Measurements from ENCODE around the gene INTS14. TPM values are rescaled to one million over a fixed set of nuclear protein-coding genes. Genes with fewer than 3 reads are reported as not detected.

INTS14 gene
- total RNA-seq, 6 experiments from 2014 or later: 15.3 to 19.8 (median 17.4) TPM

GRCh38 chr15:65641768-65642475, 31.0 kb upstream of the INTS14 start:
- DNase-seq (no peak), ATAC-seq (peak in 1 of 4 donors; percentile 8)
- intact Hi-C loops (cut with DNase I): loop anchor here in 1 of 2 donors (10.0 kb wide), 1 partner anchor 213 kb away; no protein-coding TSS in a partner anchor

GRCh38 chr15:65639509-65639908, 28.6 kb upstream of the INTS14 start:
- no peaks in the 10 kb centered on the region for H3K4me1 ChIP-seq
- TF ChIP-seq POLR2A (IDR thresholded peaks at IDR 0.05): no peak
- no peak for TF ChIP-seq CTCF (IDR thresholded peaks at IDR 0.05)
- no peak overlapping the region for H3K4me3 ChIP-seq
- no peak for ATAC-seq
- WGBS (ENCODE audit: insufficient coverage, low coverage, low lambda C conversion rate, missing lambda C conversion rate): 51% methylated on average over 4 of the region's 6 CpGs
- intact Hi-C loops (cut with DNase I): no loop called here
- H3K36me3 ChIP-seq: no peaks in the 10 kb centered on the region
- H3K9me3 ChIP-seq: no peaks in the 10 kb centered on the region
- DNase-seq: no peak
- H3K27ac ChIP-seq: no peak overlapping the region
- no peaks in the 10 kb centered on the region for H3K27me3 ChIP-seq

More at GRCh38 chr15:65641768-65642475, 31.0 kb upstream of the INTS14 start:
- TF ChIP-seq CTCF (IDR thresholded peaks at IDR 0.05) (no peak), POLR2A (IDR thresholded peaks at IDR 0.05) (no peak)
- H3K4me1 ChIP-seq: no peaks in the 10 kb centered on the region
- no peaks in the 10 kb centered on the region for H3K36me3 ChIP-seq
- H3K9me3 ChIP-seq: no peaks in the 10 kb centered on the region
- no peaks in the 10 kb centered on the region for H3K27me3 ChIP-seq
- no peak overlapping the region for H3K27ac ChIP-seq
- WGBS (ENCODE audit: insufficient coverage, low coverage, low lambda C conversion rate, missing lambda C conversion rate): 53% methylated on average over 3 of the region's 6 CpGs
- H3K4me3 ChIP-seq: no peak overlapping the region

GRCh38 chr15:65638681-65639089, 27.8 kb upstream of the INTS14 start:
- intact Hi-C loops (cut with DNase I): no loop called here
- H3K9me3 ChIP-seq: no peaks in the 10 kb centered on the region
- H3K4me3 ChIP-seq: no peak overlapping the region
- H3K36me3 ChIP-seq: no peaks in the 10 kb centered on the region
- no peaks in the 10 kb centered on the region for H3K4me1 ChIP-seq
- no peak for DNase-seq
- TF ChIP-seq CTCF (IDR thresholded peaks at IDR 0.05): peak; percentile 76 to 86 (median 79)
- TF ChIP-seq POLR2A (IDR thresholded peaks at IDR 0.05): no peak
- 2% methylated on average over 3 of the region's 3 CpGs for WGBS (ENCODE audit: insufficient coverage, low coverage, low lambda C conversion rate, missing lambda C conversion rate)
- ATAC-seq: peak; percentile 77 to 90 (median 84)
- no peak overlapping the region for H3K27ac ChIP-seq
- H3K27me3 ChIP-seq: no peaks in the 10 kb centered on the region

GRCh38 chr15:65638109-65638508, 27.2 kb upstream of the INTS14 start:
- intact Hi-C loops (cut with DNase I): no loop called here
- H3K36me3 ChIP-seq: no peaks in the 10 kb centered on the region
- no peak overlapping the region for H3K4me3 ChIP-seq
- no peak for DNase-seq
- H3K27me3 ChIP-seq: no peaks in the 10 kb centered on the region
- H3K4me1 ChIP-seq: no peaks in the 10 kb centered on the region
- ATAC-seq: peak in 1 of 4 donors; percentile 16
- no peak overlapping the region for H3K27ac ChIP-seq
- WGBS (ENCODE audit: insufficient coverage, low coverage, low lambda C conversion rate, missing lambda C conversion rate): no CpG with 5 or more reads among the region's 5 CpGs
- H3K9me3 ChIP-seq: no peaks in the 10 kb centered on the region
- TF ChIP-seq CTCF (IDR thresholded peaks at IDR 0.05) (no peak), POLR2A (IDR thresholded peaks at IDR 0.05) (no peak)
